Stomach (tissue), 4 donors: Measurements from ENCODE around the gene TMCO5A.

Experiments used
- CTCF ChIP-seq, 7 experiments: fragments of 450-650 bp in 4 of 7; fragments of 200-600 bp in 3 of 7; sonication (generic) in 3 of 7; IDR thresholded peaks; one replicate each; pipeline ENCODE4 v1.5.1; 2016 to 2019; ENCODE audit warnings: antibody characterized with exemption in 7 of 7, control low read depth in 2 of 7, mild to moderate bottlenecking in 1 of 7
- EP300 ChIP-seq: sonication (generic); formaldehyde crosslinking; IDR thresholded peaks from one replicate; pipeline ENCODE4 v1.6.1; 2017; ENCODE audit warnings: antibody characterized with exemption
- POLR2A ChIP-seq, 4 donors: fragments of 450-650 bp; IDR thresholded peaks; one replicate each; pipeline ENCODE4 v1.6.1; 2016; ENCODE audit warnings: antibody characterized with exemption in 4 of 4, control low read depth in 2 of 4, mild to moderate bottlenecking in 1 of 4, moderate library complexity in 1 of 4
- POLR2AphosphoS5 ChIP-seq, 3 donors: sonication (generic); formaldehyde crosslinking; IDR thresholded peaks; one replicate each; pipeline ENCODE4 v1.6.1; 2016; ENCODE audit warnings: antibody characterized with exemption in 3 of 3

GRCh38 chr15:37888356-37888755, 46.1 kb upstream of the TMCO5A start:
- TF ChIP-seq POLR2AphosphoS5 (IDR thresholded peaks at IDR 0.05), result no peak
- no peak for TF ChIP-seq CTCF (IDR thresholded peaks at IDR 0.05)
- TF ChIP-seq POLR2A (IDR thresholded peaks at IDR 0.05), result no peak
- TF ChIP-seq EP300, result no peak
